ENCODE data around the gene CCDC154. TPM values are rescaled to one million over a fixed set of nuclear protein-coding genes. Genes with fewer than 3 reads are reported as not detected.

Gene CCDC154
- total and polyA plus RNA-seq, 2 experiments from 2014 or later, result 0.31 TPM; not detected in 1

GRCh38 chr16:1466968-1467521 is 22.7 kb upstream of the CCDC154 start:
- no peaks in the 10 kb centered on the region; the same call in 1 of the 3 replicates for H3K36me3 Mint-ChIP-seq (ENCODE audit: low read depth)
- Histone ChIP-seq H3K4me1 (ENCODE audit: insufficient read depth) (no peaks in the 10 kb centered on the region), H3K9me2 (ENCODE audit: insufficient read depth) (no peaks in the 10 kb centered on the region), H3K4me3 (no peak overlapping the region), H3K27me3 (ENCODE audit: insufficient read depth) (no peaks in the 10 kb centered on the region), H3K36me3 (ENCODE audit: insufficient read depth) (no peaks in the 10 kb centered on the region), H3K27ac (ENCODE audit: low read depth) (no peak overlapping the region), H2AFZ (no peak overlapping the region), H4K20me1 (replicated peaks; ENCODE audit: insufficient read depth) (peaks cover 27% of the 10 kb centered on the region), H3F3A (replicated peaks; ENCODE audit: low read depth) (no peaks in the 10 kb centered on the region), H3K4me2 (no peak overlapping the region), H3K79me2 (replicated peaks; ENCODE audit: insufficient read depth) (peaks cover 52% of the 10 kb centered on the region)
- peaks cover 3% of the 10 kb centered on the region; the same call in 1 of the 3 replicates for H3K4me1 Mint-ChIP-seq
- TF ChIP-seq CREB1 (CRISPR knock-in tag; IDR thresholded peaks at IDR 0.05; ENCODE audit: low read depth) (no peak), ZNF462 (CRISPR knock-in tag; IDR thresholded peaks at IDR 0.05) (no peak), ZNF331 (CRISPR knock-in tag; IDR thresholded peaks at IDR 0.05; ENCODE audit: low read depth) (no peak), ETS1 (IDR thresholded peaks at IDR 0.05) (no peak), EZH2 (IDR thresholded peaks at IDR 0.05; ENCODE audit: low read depth, unreplicated experiment) (no peak), ZNF114 (CRISPR knock-in tag; IDR thresholded peaks at IDR 0.05) (no peak), NANOG (IDR thresholded peaks at IDR 0.05; ENCODE audit: borderline replicate concordance) (no peak), STAT1 (IDR thresholded peaks at IDR 0.05; ENCODE audit: unreplicated experiment) (no peak), EZH2phosphoT487 (IDR thresholded peaks at IDR 0.05; ENCODE audit: unreplicated experiment) (no peak), REST (IDR thresholded peaks at IDR 0.05; ENCODE audit: unreplicated experiment) (no peak), CTCF (conservative IDR thresholded peaks at IDR 0.05; ENCODE audit: low read depth in 2 of 2) (no peak), JUNB (IDR thresholded peaks at IDR 0.05; ENCODE audit: unreplicated experiment) (no peak), POLR2AphosphoS5 (IDR thresholded peaks at IDR 0.05; ENCODE audit: low read depth) (no peak)
- no peaks in the 10 kb centered on the region for H3K9me3 Mint-ChIP-seq
- no peak overlapping the region for H3K27ac Mint-ChIP-seq
- DNase-seq (ENCODE audit: low spot score), result no peak
- ATAC-seq, result no peak
- H3K27me3 Mint-ChIP-seq (ENCODE audit: insufficient read depth, low read depth, poor library complexity), result no peaks in the 10 kb centered on the region
- no peak overlapping the region for H3K4me3 Mint-ChIP-seq

All from GM23338 (cell line).